GM23338 (cell line): ENCODE results near the gene UPF1. TPM values are rescaled to one million over a fixed set of nuclear protein-coding genes. Genes with fewer than 3 reads are reported as not detected.

Source experiments
- ATAC-seq: fragments of 200-7000 bp; cut with Tn5 transposase; 3 replicates; pipeline ENCODE4 v1.9.1; 2020
- DNase-seq: peaks from one replicate; pipeline ENCODE4 v3.0.0-alpha.2; 2015; ENCODE audit warnings: low spot score
- H2AFZ ChIP-seq: fragments of 200-600 bp; sonication (generic); 2 replicates; pipeline ENCODE4 v1.8.0; 2016; ENCODE audit warnings: antibody characterized with exemption, mild to moderate bottlenecking, moderate library complexity
- H3F3A ChIP-seq: fragments of 200-600 bp; sonication (generic); replicated peaks from 2 replicates; pipeline ENCODE4 v1.8.0; 2017; ENCODE audit warnings: antibody characterized with exemption, mixed run types, low read depth
- H3K27ac ChIP-seq: fragments of 200-600 bp; sonication (generic); 2 replicates; pipeline ENCODE4 v1.6.1; 2016; ENCODE audit warnings: low read depth
- H3K27me3 ChIP-seq: fragments of 200-600 bp; sonication (generic); 2 replicates; pipeline ENCODE4 v1.8.0; 2016; ENCODE audit warnings: mild to moderate bottlenecking, mixed run types, moderate library complexity; ENCODE audit not compliant: insufficient read depth
- H3K36me3 ChIP-seq: fragments of 200-600 bp; sonication (generic); 2 replicates; pipeline ENCODE4 v1.8.0; 2016; ENCODE audit warnings: mild to moderate bottlenecking; ENCODE audit not compliant: insufficient read depth
- H3K4me1 ChIP-seq: fragments of 200-600 bp; sonication (generic); 2 replicates; pipeline ENCODE4 v1.8.0; 2016; ENCODE audit warnings: mild to moderate bottlenecking, moderate library complexity; ENCODE audit not compliant: insufficient read depth
- H3K4me2 ChIP-seq: fragments of 200-600 bp; sonication (generic); 2 replicates; pipeline ENCODE4 v1.7.1; 2017; ENCODE audit warnings: mixed run types
- H3K4me3 ChIP-seq: fragments of 200-600 bp; sonication (generic); 2 replicates; pipeline ENCODE4 v1.6.1; 2016; ENCODE audit warnings: mixed run types
- H3K79me2 ChIP-seq: fragments of 200-600 bp; sonication (generic); replicated peaks from 2 replicates; pipeline ENCODE4 v1.8.0; 2017; ENCODE audit warnings: mild to moderate bottlenecking; ENCODE audit not compliant: insufficient read depth
- H3K9me2 ChIP-seq: fragments of 200-600 bp; sonication (generic); 2 replicates; pipeline ENCODE4 v1.8.0; 2017; ENCODE audit not compliant: insufficient read depth
- H4K20me1 ChIP-seq: fragments of 200-600 bp; sonication (generic); replicated peaks from 2 replicates; pipeline ENCODE4 v1.8.0; 2017; ENCODE audit warnings: mild to moderate bottlenecking; ENCODE audit not compliant: insufficient read depth
- H3K27ac Mint-ChIP-seq: 2 replicates; pipeline ENCODE4 v1.8.0; 2020; ENCODE audit warnings: inconsistent platforms, mild to moderate bottlenecking, moderate library complexity, mixed read lengths
- H3K27me3 Mint-ChIP-seq: 3 replicates; pipeline ENCODE4 v1.8.0; 2022; ENCODE audit warnings: low read depth, mild to moderate bottlenecking, moderate library complexity, mixed read lengths, inconsistent platforms; ENCODE audit not compliant: insufficient read depth, poor library complexity
- H3K36me3 Mint-ChIP-seq: 3 replicates; pipeline ENCODE4 v1.8.0; 2021; ENCODE audit warnings: low read depth, mild to moderate bottlenecking, inconsistent platforms, moderate library complexity, mixed read lengths
- H3K4me1 Mint-ChIP-seq: 3 replicates; pipeline ENCODE4 v1.8.0; 2020; ENCODE audit warnings: mild to moderate bottlenecking, inconsistent platforms, mixed read lengths
- H3K4me3 Mint-ChIP-seq: 3 replicates; pipeline ENCODE4 v1.8.0; 2021; ENCODE audit warnings: moderate library complexity, mild to moderate bottlenecking, inconsistent platforms, mixed read lengths
- H3K9me3 Mint-ChIP-seq: 3 replicates; pipeline ENCODE4 v1.8.0; 2020; ENCODE audit warnings: moderate library complexity, mild to moderate bottlenecking, inconsistent platforms, mixed read lengths
- EZH2 ChIP-seq: fragments of 200-600 bp; sonication (generic); IDR thresholded peaks from one replicate; pipeline ENCODE4 v1.8.0; 2017; ENCODE audit warnings: antibody characterized with exemption, mild to moderate bottlenecking, low read depth; ENCODE audit not compliant: unreplicated experiment
- EZH2phosphoT487 ChIP-seq: fragments of 200-600 bp; sonication (generic); IDR thresholded peaks from one replicate; pipeline ENCODE4 v1.8.1; 2018; ENCODE audit warnings: antibody characterized with exemption; ENCODE audit not compliant: unreplicated experiment
- JUNB ChIP-seq: IDR thresholded peaks from one replicate; pipeline ENCODE4 v1.6.1; 2016; ENCODE audit warnings: antibody characterized with exemption; ENCODE audit not compliant: unreplicated experiment
- NANOG ChIP-seq: IDR thresholded peaks from 2 replicates; pipeline ENCODE4 v1.6.1; 2016; ENCODE audit warnings: antibody characterized with exemption, borderline replicate concordance
- POLR2AphosphoS5 ChIP-seq: IDR thresholded peaks from 2 replicates; pipeline ENCODE4 v1.6.1; 2016; ENCODE audit warnings: antibody characterized with exemption, low read depth
- ZNF331 ChIP-seq: fragments of 250-450 bp; sonication (Bioruptor Pico); IDR thresholded peaks from 2 replicates; pipeline ENCODE4 v1.5.0; 2020; ENCODE audit warnings: low read depth, mild to moderate bottlenecking, moderate library complexity
- ZNF462 ChIP-seq: fragments of 250-450 bp; sonication (Bioruptor Pico); IDR thresholded peaks from 2 replicates; pipeline ENCODE4 v1.5.0; 2020; ENCODE audit warnings: mild to moderate bottlenecking, moderate library complexity
- polyA plus RNA-seq: library from polyadenylated mRNA; unstranded; fragments of >200 nt; fragmentation: Nextera tagmentation; extraction: Ambion mirVana; gene quantifications from 2 replicates; pipeline ENCODE4 v1.2.1, GENCODE V29; 2016
- total RNA-seq: library from RNA; depleted of rRNA; stranded (reverse); fragments of >200 nt; shearing (Covaris generic); gene quantifications from 2 replicates; pipeline ENCODE4 v1.2.3, GENCODE V29; 2014
- TF ChIP-seq, protein P1 (sequence below): IDR thresholded peaks from one replicate; pipeline ENCODE4 v1.6.1; 2018; ENCODE audit warnings: antibody characterized with exemption; ENCODE audit not compliant: unreplicated experiment
- TF ChIP-seq, protein P2 (sequence below): IDR thresholded peaks from 2 replicates; pipeline ENCODE4 v1.6.1; 2016; ENCODE audit warnings: antibody characterized with exemption

The UPF1 gene
- total and polyA plus RNA-seq, 2 experiments from 2014 or later: 13.8 to 138 TPM

DNA sequence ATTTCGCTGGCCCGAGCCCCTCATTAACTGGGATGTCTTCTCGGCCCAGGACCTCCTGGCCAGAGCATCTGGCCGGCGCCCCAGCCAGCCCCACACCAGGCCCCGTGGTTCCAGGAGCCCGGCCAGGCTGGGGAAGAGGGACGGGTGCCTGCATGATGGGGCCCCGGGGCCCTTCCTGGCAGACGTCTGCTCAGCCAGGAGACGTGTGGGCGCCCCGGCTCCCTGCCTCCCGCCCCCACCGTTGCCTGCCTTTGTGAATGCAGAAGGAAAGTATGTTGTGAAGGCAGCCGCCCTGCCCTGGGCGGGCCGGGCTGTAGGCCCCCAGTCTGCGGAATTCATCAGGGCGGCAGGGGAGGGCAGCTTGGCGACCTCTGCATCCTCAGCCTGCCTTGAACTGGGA lies 36.2 kb upstream of the UPF1 start (continued):
- TF ChIP-seq, protein P1, sequence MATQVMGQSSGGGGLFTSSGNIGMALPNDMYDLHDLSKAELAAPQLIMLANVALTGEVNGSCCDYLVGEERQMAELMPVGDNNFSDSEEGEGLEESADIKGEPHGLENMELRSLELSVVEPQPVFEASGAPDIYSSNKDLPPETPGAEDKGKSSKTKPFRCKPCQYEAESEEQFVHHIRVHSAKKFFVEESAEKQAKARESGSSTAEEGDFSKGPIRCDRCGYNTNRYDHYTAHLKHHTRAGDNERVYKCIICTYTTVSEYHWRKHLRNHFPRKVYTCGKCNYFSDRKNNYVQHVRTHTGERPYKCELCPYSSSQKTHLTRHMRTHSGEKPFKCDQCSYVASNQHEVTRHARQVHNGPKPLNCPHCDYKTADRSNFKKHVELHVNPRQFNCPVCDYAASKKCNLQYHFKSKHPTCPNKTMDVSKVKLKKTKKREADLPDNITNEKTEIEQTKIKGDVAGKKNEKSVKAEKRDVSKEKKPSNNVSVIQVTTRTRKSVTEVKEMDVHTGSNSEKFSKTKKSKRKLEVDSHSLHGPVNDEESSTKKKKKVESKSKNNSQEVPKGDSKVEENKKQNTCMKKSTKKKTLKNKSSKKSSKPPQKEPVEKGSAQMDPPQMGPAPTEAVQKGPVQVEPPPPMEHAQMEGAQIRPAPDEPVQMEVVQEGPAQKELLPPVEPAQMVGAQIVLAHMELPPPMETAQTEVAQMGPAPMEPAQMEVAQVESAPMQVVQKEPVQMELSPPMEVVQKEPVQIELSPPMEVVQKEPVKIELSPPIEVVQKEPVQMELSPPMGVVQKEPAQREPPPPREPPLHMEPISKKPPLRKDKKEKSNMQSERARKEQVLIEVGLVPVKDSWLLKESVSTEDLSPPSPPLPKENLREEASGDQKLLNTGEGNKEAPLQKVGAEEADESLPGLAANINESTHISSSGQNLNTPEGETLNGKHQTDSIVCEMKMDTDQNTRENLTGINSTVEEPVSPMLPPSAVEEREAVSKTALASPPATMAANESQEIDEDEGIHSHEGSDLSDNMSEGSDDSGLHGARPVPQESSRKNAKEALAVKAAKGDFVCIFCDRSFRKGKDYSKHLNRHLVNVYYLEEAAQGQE: no peak
- no peak for TF ChIP-seq EZH2phosphoT487
- TF ChIP-seq, protein P2, sequence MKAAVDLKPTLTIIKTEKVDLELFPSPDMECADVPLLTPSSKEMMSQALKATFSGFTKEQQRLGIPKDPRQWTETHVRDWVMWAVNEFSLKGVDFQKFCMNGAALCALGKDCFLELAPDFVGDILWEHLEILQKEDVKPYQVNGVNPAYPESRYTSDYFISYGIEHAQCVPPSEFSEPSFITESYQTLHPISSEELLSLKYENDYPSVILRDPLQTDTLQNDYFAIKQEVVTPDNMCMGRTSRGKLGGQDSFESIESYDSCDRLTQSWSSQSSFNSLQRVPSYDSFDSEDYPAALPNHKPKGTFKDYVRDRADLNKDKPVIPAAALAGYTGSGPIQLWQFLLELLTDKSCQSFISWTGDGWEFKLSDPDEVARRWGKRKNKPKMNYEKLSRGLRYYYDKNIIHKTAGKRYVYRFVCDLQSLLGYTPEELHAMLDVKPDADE: no peak
- TF ChIP-seq POLR2AphosphoS5: no peak

- no peaks in the 10 kb centered on the region for H3F3A ChIP-seq
- H4K20me1 ChIP-seq: peaks cover 11% of the 10 kb centered on the region
- Mint-ChIP-seq H3K36me3 (no peaks in the 10 kb centered on the region), H3K4me3 (no peak overlapping the region), H3K27ac (no peak overlapping the region), H3K27me3 (peaks cover 53% of the 10 kb centered on the region), H3K4me1 (no peaks in the 10 kb centered on the region), H3K9me3 (no peaks in the 10 kb centered on the region; the same call in 2 of the 3 replicates)
- no peaks in the 10 kb centered on the region for H3K36me3 ChIP-seq
- no peak overlapping the region for H3K27ac ChIP-seq
- no peaks in the 10 kb centered on the region for H3K79me2 ChIP-seq
- H3K27me3 ChIP-seq: peaks cover 91% of the 10 kb centered on the region
- H3K9me2 ChIP-seq: no peaks in the 10 kb centered on the region
- no peaks in the 10 kb centered on the region; the same call in 1 of the 2 replicates for H3K4me1 ChIP-seq
- no peak for DNase-seq
- H3K4me2 ChIP-seq: no peak overlapping the region
- no peak overlapping the region for H2AFZ ChIP-seq
- no peak overlapping the region for H3K4me3 ChIP-seq
- no peak for ATAC-seq
- no peak for TF ChIP-seq JUNB
- TF ChIP-seq, protein P1: no peak
- TF ChIP-seq EZH2: no peak
- no peak for TF ChIP-seq ZNF462 (CRISPR knock-in tag)
- TF ChIP-seq, protein P2: no peak
- TF ChIP-seq NANOG: no peak
- no peak for TF ChIP-seq ZNF331 (CRISPR knock-in tag)
- no peak for TF ChIP-seq EZH2phosphoT487
Observed at GRCh38 chr19:18796239-18796638, 35.5 kb upstream of the UPF1 start.
